Bone marrow (tissue), 2 donors: ENCODE measurements around the gene DUSP22.
"Not testable (repeated sequence)": the region's sequence is repeated elsewhere in the genome, so short reads cannot be mapped to it uniquely, and the experiment has no call there.

ENCODE experiments used
- DNase-seq, 2 donors: peaks; one replicate each; lab custom pipeline; 2025; lab: John Stamatoyannopoulos, UW

The DUSP22 gene, protein sequence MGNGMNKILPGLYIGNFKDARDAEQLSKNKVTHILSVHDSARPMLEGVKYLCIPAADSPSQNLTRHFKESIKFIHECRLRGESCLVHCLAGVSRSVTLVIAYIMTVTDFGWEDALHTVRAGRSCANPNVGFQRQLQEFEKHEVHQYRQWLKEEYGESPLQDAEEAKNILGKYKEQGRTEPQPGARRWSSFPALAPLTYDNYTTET

DNA sequence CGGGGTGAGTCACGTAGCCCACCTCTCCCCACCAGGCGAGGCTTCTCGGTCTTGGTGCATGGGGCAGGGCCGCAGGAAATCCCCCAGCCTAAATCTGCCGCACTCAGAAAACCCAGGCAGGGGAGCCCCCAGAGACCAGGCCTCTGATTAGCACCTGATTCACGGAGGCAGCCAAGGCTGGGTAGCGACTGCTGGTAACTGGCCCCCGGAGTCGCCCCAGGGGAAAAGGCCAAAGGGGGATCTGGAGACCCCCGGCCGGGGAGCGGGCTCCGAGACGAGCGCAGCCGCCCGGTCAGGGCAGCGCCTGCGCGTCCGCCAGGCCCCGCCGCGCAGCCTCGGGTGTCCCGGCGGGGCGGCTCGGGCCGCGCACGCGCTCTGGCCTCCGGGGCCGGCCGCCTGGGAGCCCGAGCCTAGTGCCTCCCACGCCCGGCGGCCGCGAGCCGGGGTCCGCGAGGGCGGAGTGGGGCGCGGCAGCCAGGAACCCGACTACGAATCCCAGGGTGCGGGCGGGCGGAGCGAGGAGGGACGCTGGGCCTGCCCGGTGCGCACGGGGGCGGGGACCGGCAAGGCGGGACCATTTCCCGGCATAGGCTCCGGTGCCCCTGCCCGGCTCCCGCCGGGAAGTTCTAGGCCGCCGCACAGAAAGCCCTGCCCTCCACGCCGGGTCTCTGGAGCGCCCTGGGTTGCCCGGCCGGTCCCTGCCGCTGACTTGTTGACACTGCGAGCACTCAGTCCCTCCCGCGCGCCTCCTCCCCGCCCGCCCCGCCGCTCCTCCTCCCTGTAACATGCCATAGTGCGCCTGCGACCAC, at the start of gene DUSP22:
Gene DUSP22, plus strand, starts transcription at position 791 of the 809 bp plus-strand sequence. CDS start 53 bp downstream, outside the sequence.
- no peak for DNase-seq

DNA sequence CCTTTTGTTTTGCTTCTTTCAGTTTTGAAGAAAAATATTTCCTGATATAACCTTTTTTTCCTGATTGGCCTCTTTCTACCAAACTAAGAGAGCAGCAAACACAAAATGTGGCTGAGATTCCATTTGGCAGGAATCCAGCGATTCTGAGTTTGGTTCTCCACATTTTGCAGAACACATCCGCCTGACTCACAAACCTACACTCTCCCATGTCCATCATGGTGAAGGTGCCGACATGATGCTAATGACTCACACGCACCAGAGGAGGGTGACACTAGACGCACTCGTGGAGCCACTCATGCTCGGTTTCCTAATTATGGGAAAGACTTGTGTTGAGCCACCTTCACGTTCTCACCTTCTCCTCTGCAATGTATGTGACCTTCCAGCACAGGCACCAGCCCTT, 45.9 kb upstream of the DUSP22 start:
- DNase-seq, result no peak

DNA sequence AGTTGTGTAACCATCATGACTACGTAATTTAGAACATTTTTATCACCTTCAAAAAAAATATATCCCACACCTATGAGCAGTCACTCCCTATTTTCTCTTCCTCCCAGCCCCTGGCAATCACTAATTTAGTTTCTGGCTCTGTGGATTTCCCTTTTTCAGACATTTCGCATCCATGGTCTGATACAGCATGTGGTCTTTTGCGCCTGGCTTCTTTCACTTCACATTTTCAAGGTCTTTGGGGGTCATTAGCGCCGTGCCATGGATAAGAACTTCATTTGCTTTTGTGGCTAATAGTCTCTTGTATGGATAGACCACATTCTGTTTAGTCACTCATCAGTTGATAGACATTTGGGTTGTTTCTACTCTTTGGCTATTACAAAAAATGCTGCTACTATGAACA, 44.9 kb upstream of the DUSP22 start:
- DNase-seq, result no peak

DNA sequence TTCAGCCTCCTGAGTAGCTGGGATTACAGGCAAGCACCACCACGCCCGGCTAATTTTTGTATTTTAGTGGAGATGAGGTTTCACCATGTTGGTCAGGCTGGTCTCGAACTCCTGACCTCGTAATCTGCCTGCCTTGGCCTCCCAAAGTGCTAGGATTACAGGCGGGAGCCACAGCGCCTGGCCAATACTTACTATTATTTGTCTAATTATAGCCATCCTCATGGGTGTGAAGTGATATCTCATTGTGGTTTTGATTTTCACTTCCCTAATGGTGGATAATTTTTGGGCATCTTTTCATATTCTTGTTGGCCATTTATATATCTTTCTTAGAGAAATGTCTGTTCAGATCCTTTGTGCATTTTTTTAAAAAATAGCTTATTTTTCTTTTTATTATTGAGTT, 44.2 kb upstream of the DUSP22 start:
- not testable (repeated sequence) for DNase-seq

DNA sequence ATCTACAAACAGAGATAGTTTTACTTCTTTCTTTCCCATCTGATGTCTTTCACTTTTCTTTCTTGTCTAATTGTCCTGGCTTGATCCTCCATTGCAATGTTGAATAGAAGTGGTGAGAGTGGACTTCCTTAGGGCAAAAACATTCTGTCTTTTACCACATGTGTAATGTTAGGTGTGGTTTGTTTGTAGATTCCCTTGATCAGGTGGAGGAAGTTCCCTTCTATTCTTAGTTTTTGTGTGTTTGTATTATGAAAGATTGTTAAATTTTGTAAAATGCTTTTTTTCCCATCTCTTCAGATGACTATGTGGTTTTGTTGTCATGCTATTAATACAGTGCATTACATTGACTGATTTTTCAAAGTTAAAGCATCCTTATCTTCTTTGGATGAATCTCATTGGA, 41.6 kb upstream of the DUSP22 start:
- DNase-seq, result no peak

DNA sequence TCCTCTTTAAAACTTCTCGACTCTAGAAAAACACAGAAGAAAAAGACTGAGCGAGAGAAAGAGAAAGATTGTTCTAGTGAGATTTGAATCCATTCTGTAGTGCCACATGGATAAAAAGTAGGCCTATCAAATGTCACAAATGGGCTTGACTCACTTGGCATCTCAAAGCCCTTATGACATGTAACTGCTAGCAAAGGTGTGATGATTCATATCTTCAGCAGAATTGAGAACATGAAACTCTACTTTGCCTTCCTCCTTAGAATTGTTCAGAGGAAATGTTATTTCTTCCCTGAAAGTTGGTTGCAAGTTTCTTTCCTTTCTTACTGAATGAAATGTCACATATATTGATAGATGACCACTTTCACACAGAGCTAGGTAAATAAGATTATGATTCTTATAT, 40.4 kb upstream of the DUSP22 start:
- DNase-seq, result no peak

DNA sequence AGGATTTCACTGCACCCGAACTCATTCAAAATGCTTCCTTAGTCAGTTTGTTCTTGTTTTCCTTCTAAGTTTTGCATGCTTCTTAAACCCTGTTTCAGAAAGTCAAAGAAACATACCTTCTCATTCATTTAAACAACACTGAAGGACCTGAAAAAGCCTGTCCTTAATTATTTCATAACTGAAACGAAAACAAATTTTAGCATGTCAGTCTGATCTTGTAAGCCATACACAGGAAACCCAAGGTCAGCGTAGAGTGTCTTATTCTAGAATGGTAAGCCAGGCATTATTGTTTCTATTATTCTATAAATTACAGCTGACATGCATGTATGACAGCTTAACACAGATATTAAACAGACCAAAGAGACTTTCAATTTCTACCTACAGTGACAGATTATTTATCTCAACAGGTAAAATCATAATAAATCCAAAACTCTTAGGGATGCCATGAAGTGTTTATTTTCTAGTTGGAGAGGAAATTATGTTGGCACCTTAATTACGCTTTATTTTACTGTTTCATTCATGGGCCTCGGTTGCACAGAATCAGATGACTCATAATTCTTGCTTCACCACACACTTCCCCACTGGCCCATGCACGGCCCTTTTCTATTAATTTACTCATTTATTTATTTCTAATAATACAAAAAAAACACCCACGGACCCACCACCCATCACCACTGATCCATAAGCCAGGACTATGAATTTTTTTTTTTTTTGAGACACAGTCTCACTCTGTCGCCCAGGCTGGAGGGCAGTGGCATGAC, 39.3 kb upstream of the DUSP22 start:
- DNase-seq, result no peak

DNA sequence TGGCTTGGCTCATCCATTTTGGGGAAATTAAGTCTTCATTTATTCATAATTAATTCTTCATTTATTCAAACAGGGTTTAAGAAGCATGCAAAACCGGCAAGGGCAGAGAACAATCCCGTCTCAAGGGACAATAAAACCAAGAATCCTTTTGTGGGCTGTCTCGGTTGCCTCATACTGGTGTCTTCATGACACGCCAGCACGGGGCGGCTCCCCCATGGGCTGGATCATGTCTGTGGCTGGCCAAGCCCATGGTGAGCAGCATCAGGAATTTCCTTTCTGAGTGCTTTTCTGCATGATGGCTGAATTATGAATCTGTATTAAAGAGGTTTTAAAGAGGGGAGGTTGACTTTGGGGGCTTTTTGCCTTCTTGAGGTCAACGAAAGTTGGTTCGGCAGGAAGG, 38.3 kb upstream of the DUSP22 start:
- DNase-seq, result no peak

DNA sequence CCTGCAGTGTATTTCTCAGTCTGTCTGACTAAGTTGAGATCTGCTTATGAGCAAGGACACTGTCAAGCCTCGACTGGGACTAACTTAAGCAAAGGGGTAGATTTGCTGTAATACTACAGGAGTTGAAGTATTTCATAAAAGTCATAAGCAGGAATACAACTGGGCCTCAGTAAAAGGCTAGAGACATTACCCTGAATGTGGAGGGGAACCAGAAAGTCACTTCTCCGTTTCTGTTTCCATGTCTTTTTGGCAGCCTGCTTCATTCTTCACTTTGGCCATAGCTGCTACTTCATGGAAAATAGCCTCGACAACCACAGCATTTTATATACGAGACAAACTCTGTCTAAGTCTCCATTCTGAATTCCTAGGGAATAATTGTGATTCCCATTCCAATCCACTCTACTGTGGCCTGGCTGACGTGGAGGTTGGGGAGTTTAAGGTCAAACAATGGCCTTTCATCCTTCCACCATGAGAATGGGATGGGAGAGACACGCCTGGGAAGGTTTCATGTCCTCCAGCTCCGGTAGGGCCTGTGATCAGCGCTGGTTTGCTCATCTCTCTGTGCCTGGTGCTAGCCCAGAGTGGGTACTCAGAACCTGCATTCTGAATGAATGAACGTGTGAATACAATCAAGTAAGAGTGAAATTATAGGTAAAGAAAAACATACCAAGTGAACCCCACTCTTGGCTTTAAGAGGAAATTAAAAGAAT, 37.1 kb upstream of the DUSP22 start:
- no peak for DNase-seq

DNA sequence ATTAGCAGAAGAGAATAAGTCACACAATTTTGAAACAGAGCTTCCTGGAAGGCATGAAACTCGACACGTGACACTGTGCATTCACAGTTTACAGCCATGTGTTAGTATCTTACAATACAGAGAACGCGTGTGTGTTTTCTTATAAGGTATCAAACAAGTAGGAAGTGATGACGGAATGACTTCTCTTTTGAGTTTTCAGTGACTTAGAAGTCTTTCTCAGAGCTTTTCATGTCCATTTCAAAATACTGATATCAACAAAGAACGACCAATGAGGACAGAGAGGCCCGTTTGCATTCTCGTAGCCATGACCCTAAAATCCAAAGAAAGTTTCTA, 36.6 kb upstream of the DUSP22 start:
- no peak for DNase-seq

DNA sequence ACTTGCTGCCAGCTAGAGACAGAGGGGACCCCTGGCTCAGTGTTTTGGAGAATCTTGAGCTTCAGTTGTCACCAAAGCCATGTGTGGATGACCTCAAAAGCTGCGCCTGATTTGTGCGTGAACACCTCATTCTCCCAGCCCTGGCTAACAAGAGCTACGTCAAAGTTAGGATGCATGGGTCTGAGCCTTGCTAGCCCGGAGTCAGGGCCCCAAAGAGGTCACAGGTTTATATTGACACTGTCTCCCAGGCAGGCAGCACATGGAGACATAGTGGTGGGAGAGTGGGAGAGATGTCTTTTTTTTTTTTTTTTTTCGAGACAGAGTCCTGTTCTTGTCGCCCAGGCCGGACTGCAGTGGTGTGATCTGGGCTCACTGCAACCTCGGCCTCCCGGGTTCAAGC, 36.1 kb upstream of the DUSP22 start:
- no peak for DNase-seq

DNA sequence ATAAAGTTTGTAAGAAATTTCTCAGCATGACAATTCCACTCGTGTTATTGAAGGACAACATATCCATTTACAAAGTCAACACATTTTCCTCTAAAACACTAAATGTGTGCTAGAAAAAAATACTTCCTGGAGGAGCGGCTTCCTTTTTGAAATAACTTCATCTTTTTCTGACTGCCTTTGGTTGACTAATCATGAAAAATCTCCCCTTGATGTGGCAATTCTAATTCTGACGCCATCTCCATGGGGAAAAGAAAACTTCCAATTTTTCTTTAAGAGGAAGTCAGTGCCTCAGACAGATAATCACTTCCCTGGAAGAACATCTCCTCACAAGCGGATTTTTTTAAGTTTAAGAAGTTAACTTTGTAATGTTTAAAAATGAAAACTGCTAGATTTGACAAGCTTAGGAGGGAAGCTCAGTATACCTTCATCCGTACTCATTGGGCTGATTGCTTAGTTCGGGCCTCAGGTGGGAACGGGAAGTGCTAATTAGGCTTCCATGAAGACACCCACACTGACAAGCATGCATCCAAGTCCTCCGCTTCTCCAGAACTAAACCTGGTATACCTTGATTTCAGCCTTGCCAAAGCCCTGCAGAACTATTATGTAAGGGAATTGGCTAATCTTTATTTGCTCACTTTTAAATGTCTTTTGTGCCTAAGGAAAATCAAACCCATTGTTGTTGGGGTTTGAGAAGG, 35.1 kb upstream of the DUSP22 start:
- no peak for DNase-seq

DNA sequence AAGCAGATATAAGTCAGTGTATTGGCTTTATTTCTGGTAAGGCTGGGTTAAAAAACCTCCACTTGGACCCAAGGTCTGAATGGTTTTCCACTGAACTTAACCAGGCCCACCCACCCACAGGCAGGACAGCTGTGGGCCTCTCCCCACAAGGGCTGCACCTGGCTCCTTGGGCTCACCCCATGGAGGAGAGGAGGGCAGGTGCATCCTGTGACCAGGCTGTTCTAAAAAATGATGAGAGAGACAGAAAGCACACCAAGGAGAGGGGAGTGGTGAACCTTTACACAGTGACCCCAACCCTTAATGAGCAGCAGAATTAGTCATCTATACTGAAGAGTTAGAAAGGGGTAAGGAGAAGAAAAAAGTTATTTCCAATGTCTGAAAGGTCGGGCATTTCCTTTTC, 34.5 kb upstream of the DUSP22 start:
- DNase-seq, result no peak

DNA sequence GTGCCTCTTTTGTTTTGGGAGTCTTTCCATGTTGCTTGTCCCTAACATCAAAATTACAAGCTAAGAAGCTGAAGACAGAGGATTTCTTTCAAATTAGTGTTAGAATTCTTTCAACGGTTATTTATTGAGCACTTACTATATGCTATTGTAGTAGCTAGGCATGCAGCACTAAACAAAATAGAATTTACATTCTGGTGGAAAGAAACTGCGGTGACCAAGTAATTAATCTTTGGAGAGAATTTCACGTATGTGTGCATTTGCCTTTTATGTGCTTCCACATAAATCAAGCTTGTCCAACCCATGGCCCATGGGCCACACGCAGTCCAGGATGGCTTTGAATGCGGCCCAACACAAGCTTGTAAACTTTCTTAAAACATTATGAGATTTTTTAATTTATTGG, 33.0 kb upstream of the DUSP22 start:
- no peak for DNase-seq

DNA sequence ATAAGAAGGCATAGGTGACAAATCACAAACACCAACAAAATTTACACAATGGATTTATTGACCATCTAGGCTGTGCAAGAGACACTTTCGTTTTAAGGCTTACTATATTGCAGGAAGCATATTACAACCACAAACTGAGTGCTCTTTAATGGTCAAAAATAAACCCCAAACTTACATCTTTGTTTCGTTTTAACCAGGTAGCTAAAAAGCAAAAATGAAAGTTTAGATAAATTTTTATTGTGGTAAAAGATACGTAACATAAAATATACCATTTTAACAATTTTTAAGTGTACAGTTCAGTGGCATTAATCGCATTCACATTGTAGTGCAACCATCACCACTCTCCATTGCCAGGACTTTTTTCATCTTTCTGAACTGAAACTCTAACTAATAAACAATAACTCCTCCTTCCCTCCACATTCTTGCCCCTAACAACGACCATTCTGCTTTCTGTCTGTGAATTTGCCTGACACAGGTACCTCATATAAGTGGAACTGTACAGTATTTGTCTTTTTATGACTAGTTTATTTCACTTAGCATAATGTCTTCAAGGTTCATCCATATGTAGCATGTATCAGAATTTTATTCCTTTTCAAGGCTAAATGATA, 32.3 kb upstream of the DUSP22 start:
- DNase-seq, result no peak

DNA sequence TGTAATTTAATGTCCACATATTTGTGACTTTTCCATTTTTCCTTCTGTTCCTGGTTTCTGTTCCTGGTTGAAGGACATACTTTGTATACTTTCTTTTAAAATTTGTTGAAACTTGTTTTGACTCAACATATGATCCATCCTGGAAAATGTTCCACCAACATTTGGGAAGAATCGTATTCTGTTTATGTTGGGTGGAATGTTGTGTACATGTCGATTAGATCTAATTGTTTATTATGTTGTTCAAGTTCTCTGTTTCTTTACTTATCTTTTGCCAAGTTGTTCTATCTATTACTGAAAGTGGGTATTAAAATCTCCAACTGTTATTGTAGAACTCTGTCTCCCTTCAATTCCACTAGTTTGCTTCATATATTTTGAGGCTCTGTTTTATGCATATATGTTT, 27.7 kb upstream of the DUSP22 start:
- no peak for DNase-seq

DNA sequence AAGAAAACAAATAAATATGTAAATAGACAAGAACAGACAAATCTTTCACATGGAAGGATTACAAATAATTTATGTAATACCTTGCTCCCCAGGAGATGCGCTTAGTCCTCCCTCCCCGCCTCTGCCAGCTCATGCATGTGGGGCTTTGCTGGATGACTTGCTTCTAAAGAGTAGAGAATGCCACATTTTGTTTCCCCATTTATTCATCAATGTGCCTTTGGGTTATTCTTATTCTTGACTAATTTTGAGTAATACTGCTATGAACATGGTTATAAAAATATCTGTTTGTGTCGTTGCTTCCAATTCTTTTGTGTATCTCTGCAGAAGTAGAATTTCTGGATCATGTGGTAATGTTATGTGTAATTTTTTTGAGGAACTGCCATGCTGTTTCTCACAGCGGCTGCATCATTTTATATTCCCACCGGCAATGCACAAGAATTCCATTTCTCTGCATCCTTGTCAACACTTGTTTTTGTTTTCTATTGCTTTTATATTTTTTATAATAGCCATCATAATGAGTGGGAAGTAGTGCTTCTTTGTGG, 23.8 kb upstream of the DUSP22 start:
- DNase-seq, result no peak

DNA sequence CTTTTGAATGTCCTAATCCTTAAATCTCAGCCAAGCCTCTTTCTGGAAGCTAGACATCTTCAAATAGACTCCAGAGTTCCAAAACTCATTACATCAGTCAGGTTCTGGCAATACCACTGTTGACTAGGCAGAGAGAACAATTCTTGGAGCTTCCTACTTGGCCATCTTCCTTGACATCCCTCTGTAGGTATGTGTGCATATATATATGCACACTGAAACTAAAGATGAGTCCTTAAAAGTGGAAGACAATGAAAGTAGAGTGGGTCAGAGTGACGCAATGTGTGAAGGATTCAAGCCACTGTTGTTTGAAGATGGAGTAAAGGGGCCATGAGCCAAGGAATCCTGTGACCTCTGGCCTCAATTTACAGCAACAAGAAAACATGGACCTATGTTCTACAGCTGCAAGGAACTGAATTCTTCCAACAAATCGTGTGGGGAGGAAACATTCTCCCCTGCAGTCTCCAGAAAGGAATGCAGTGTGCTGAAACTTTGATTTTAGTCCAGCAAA, 18.7 kb upstream of the DUSP22 start:
- no peak for DNase-seq

DNA sequence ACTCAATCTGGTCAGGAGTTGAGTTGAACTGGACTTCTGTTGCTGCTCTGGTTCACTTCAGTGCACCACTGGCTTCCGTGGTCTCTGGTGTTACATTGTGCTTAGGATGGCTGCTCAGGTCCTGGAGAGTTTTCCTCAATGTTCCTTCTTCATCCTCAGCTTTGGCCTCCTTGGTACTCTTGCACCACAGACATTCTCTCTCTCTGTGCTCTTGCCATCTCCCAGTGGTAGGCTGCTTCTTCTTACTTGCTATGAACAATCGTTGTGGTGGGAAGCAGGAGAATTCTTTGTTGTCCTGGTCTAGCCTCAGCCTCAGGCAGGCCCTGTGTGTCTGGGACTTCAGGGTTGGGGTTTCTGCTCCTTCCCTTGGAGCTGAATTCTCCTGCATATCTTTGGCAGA, 14.5 kb upstream of the DUSP22 start:
- DNase-seq, result no peak

DNA sequence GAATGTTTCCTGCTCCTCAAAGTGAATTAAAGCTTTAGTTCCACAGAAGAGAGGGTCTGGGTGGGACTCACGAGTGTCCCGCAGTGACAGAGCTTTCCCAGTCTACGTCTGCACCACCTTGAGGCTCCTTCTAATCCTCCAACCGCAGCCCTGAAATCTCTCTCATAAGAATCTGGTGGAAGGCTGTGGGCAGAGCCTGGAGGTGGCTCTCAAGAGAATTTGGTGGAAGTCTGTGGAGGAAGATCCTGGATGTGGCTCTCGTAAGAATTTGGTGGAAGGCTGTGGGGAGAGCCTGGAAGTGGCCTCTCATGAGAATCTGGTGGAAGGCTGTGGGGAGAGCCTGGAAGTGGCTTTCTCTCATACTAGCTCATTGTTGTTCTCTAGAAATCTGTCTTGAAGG, 13.8 kb upstream of the DUSP22 start:
- no peak for DNase-seq
